ENCODE measurements around the gene NPIPB9. TPM values are rescaled to one million over a fixed set of nuclear protein-coding genes. Genes with fewer than 3 reads are reported as not detected.
A peak's percentile ranks its signal among the peaks of the same experiment; 100 is the strongest.
"Not testable (repeated sequence)": the region's sequence is repeated elsewhere in the genome, so short reads cannot be mapped to it uniquely, and the experiment has no call there.

The NPIPB9 gene
- total RNA-seq: under 1 TPM; 0.52 to 0.58 TPM

DNA sequence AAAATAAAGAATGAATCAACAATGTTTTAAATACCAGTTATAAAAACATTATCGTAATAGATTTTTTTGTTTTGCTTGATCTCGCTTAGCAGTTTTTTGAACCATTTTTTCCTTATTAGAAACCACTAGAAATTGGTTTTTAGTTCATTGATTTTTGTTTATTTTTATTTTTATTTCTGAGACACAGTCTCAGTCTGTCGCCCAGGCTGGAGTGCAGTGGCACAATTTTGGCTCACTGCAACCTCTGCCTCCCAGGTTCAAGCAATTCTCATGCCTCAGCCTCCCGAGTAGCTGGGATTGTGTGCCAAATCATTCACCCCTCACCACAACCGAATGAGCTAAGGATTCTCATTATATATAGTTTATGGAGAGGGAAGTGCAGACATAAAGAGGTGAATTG is at the start of gene NPIPB9:
Gene NPIPB9, plus strand, starts transcription at position 301 of the 400 bp plus-strand sequence.
- intact Hi-C loops (cut with micrococcal nuclease); H3K4me1 Mint-ChIP-seq (ENCODE audit: low read depth); POLR2A ChIA-PET; DNase-seq; H3K27ac Mint-ChIP-seq; CTCF ChIA-PET; H3K9me3 Mint-ChIP-seq; H3K36me3 Mint-ChIP-seq; H3K27me3 Mint-ChIP-seq; H3K4me3 Mint-ChIP-seq: not testable (repeated sequence)

DNA sequence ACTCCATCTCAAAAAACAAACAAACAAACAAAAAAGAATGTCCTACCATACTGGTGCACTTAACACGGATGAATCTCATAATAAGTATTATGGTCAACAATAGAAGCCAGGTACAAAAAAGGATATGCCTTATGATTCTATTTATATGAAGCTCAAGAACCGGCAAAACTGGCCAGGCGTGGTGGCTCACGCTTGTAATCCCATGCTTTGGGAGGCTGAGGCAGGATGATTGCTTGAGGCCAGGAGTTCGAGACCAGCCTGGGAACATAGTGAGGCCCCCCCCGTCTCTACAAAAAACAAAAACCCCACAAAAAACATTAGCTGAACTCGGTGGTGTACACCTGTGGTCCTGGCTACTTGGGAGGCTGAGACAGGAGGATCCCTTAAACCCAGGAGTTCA is 47.3 kb upstream of the NPIPB9 start:
- POLR2A ChIA-PET; H3K4me3 Mint-ChIP-seq; H3K27me3 Mint-ChIP-seq; H3K36me3 Mint-ChIP-seq; DNase-seq; intact Hi-C loops (cut with micrococcal nuclease); H3K4me1 Mint-ChIP-seq (ENCODE audit: low read depth); CTCF ChIA-PET; H3K9me3 Mint-ChIP-seq; H3K27ac Mint-ChIP-seq: not testable (repeated sequence)

- POLR2A ChIA-PET; H3K9me3 Mint-ChIP-seq; DNase-seq; intact Hi-C loops (cut with micrococcal nuclease); CTCF ChIA-PET; H3K27ac Mint-ChIP-seq; H3K27me3 Mint-ChIP-seq; H3K4me1 Mint-ChIP-seq (ENCODE audit: low read depth); H3K36me3 Mint-ChIP-seq; H3K4me3 Mint-ChIP-seq: not testable (repeated sequence)
Measured at GRCh38 chr16:28711220-28712083, 40.1 kb upstream of the NPIPB9 start, which contains the start of gene EIF3C. TSS of gene EIF3C (plus strand) at chr16:28711464. CDS start at chr16:28711687, 223 bp downstream.

DNA sequence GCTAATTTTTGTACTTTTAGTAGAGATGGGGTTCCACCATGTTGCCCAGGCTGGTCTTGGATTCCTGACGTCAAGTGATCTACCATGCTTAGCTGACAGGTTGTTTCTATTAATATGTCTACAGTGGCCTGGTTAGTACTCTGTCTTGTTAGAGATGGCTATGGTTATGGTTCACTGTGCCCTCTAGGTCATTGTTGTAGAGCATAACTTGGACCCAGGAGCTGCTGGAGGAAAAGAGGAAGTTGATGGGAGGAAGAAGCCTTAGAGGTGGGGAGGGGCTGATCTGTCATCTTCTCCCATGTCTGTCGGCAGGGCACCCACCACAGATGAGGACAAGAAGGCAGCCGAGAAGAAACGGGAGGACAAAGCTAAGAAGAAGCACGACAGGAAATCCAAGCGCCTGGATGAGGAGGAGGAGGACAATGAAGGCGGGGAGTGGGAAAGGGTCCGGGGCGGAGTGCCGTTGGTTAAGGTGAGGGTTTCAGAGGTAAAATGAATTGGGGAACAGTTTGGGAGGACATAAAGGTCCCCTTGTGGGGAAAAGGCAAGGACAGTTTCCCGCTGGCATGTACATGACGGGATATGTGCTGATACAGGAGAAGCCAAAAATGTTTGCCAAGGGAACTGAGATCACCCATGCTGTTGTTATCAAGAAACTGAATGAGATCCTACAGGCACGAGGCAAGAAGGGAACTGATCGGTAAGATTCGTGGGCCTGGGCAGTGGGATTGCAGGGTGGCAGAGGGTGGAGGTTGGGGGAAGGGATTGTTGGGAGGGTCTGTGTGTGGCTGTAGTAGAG is 28.5 kb upstream of the NPIPB9 start:
- H3K36me3 Mint-ChIP-seq, H3K9me3 Mint-ChIP-seq, H3K4me3 Mint-ChIP-seq: not testable (repeated sequence)

GRCh38 chr16:28731253-28731652 is 20.3 kb upstream of the NPIPB9 start:
- H3K4me3 Mint-ChIP-seq; H3K9me3 Mint-ChIP-seq; POLR2A ChIA-PET; intact Hi-C loops (cut with micrococcal nuclease); H3K36me3 Mint-ChIP-seq; H3K4me1 Mint-ChIP-seq (ENCODE audit: low read depth); H3K27me3 Mint-ChIP-seq; CTCF ChIA-PET; DNase-seq; H3K27ac Mint-ChIP-seq: not testable (repeated sequence)

More for the DNA sequence above, 28.5 kb upstream of the NPIPB9 start:
- CTCF ChIA-PET; H3K27me3 Mint-ChIP-seq; H3K27ac Mint-ChIP-seq; intact Hi-C loops (cut with micrococcal nuclease); H3K4me1 Mint-ChIP-seq (ENCODE audit: low read depth); POLR2A ChIA-PET; DNase-seq: not testable (repeated sequence)

- H3K27ac Mint-ChIP-seq; H3K27me3 Mint-ChIP-seq; CTCF ChIA-PET; H3K4me3 Mint-ChIP-seq; H3K9me3 Mint-ChIP-seq; H3K4me1 Mint-ChIP-seq (ENCODE audit: low read depth); POLR2A ChIA-PET; intact Hi-C loops (cut with micrococcal nuclease); DNase-seq; H3K36me3 Mint-ChIP-seq: not testable (repeated sequence)
Measured at GRCh38 chr16:28732455-28733124, 19.0 kb upstream of the NPIPB9 start.

GRCh38 chr16:28739787-28740186 is 11.8 kb upstream of the NPIPB9 start:
- POLR2A ChIA-PET; H3K4me1 Mint-ChIP-seq (ENCODE audit: low read depth); intact Hi-C loops (cut with micrococcal nuclease); H3K27ac Mint-ChIP-seq; H3K27me3 Mint-ChIP-seq; CTCF ChIA-PET; H3K36me3 Mint-ChIP-seq; H3K4me3 Mint-ChIP-seq; DNase-seq; H3K9me3 Mint-ChIP-seq: not testable (repeated sequence)

- DNase-seq; H3K4me3 Mint-ChIP-seq; intact Hi-C loops (cut with micrococcal nuclease); H3K27ac Mint-ChIP-seq; H3K4me1 Mint-ChIP-seq (ENCODE audit: low read depth); H3K36me3 Mint-ChIP-seq; POLR2A ChIA-PET; H3K27me3 Mint-ChIP-seq; CTCF ChIA-PET; H3K9me3 Mint-ChIP-seq: not testable (repeated sequence)
Measured at GRCh38 chr16:28740631-28741030, 11.0 kb upstream of the NPIPB9 start.

- H3K27ac Mint-ChIP-seq; H3K4me3 Mint-ChIP-seq; H3K4me1 Mint-ChIP-seq (ENCODE audit: low read depth); H3K9me3 Mint-ChIP-seq; intact Hi-C loops (cut with micrococcal nuclease); H3K36me3 Mint-ChIP-seq; H3K27me3 Mint-ChIP-seq; CTCF ChIA-PET; POLR2A ChIA-PET; DNase-seq: not testable (repeated sequence)
Measured at GRCh38 chr16:28741295-28741694, 10.3 kb upstream of the NPIPB9 start.

- intact Hi-C loops (cut with micrococcal nuclease); POLR2A ChIA-PET; H3K9me3 Mint-ChIP-seq; H3K36me3 Mint-ChIP-seq; H3K27me3 Mint-ChIP-seq; CTCF ChIA-PET; H3K27ac Mint-ChIP-seq; DNase-seq; H3K4me1 Mint-ChIP-seq (ENCODE audit: low read depth); H3K4me3 Mint-ChIP-seq: not testable (repeated sequence)
Measured at GRCh38 chr16:28746618-28747350, 4.8 kb upstream of the NPIPB9 start.

DNA sequence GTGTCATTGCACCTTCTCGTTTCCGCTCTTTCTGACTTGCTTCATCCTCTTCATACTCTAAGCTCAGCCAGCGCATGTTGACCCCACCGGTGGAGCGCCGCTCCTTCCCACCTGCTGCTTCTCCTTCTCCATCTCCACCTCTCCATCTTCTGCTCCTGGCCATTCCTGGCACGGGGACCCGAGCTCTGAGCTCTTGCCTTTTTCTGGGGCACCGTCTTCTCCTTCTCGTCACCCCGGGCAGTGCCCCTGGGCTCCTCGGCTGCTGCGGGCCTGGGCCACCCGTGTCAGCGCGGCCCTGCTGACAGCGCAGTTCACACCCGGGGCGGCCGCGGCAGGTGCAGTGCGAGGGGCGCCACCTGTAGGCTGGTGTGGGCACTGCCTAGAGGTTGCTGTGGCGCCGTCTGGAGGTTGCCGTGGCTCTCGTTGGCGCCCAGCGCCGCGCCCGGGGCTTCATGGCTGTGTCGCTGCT is 1.6 kb upstream of the NPIPB9 start:
- H3K4me1 Mint-ChIP-seq (ENCODE audit: low read depth); H3K9me3 Mint-ChIP-seq; CTCF ChIA-PET; POLR2A ChIA-PET; H3K4me3 Mint-ChIP-seq; H3K27ac Mint-ChIP-seq; H3K27me3 Mint-ChIP-seq; H3K36me3 Mint-ChIP-seq; intact Hi-C loops (cut with micrococcal nuclease): not testable (repeated sequence)
- DNase-seq: peak; percentile 49

DNA sequence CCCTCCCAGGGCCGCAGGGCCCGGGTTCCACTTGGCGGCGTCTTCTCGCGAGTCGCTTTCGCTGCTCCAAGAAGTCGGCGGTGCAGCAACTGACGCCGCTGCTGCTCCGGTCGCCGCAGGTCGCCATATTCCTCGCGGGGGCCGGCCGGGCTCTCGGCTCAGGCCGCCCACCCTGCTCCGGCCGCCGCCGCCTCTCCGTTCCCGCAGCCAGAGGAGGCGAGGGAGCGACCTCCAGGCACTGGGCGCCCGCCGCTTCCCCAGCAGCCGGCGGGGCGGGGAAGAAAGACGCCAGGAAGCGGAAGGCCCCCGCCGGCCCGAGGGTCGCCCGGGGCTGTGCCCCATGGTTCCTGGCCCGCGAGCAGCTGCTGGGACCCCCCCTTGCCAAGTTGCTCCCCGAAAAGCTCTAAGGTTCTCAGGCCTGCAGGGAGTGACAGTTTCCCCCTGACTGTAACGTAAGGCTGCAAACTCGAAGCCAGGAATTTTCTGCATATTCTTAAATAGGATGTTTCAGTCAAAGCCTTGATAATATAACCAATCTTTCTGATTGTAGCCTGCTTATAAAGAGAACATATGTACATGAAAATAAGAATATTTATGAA is 1.0 kb upstream of the NPIPB9 start:
- DNase-seq; H3K4me1 Mint-ChIP-seq (ENCODE audit: low read depth); intact Hi-C loops (cut with micrococcal nuclease); H3K9me3 Mint-ChIP-seq; H3K27ac Mint-ChIP-seq; POLR2A ChIA-PET; CTCF ChIA-PET; H3K4me3 Mint-ChIP-seq; H3K27me3 Mint-ChIP-seq; H3K36me3 Mint-ChIP-seq: not testable (repeated sequence)

All from activated CD4-positive, alpha-beta memory T cell treated with anti-CD3 and anti-CD28 coated beads for 36 hours (primary cell).